T47D (cell line): ENCODE measurements around the gene WHAMM.
"Not testable (repeated sequence)": the region's sequence is repeated elsewhere in the genome, so short reads cannot be mapped to it uniquely, and the experiment has no call there.

Source experiments
- DNase-seq, 2 experiments: peaks; one replicate each; pipeline versions ENCODE4 v3.0.0 to v3.0.0-alpha.2; 2011 to 2012; ENCODE audit warnings: low read depth in 1 of 2, low spot score in 1 of 2
- JUND ChIP-seq: IDR thresholded peaks from 2 replicates; pipeline ENCODE4 v1.6.1; 2012; ENCODE audit warnings: low read depth
- in situ Hi-C: cut with HindIII; loops from 2 replicates; pipeline ENCODE4 v1.10.0; 2016; ENCODE audit warnings: low sequenced_read_pairs, low pct_unique_long_range_greater_than_20kb

The WHAMM gene

DNA sequence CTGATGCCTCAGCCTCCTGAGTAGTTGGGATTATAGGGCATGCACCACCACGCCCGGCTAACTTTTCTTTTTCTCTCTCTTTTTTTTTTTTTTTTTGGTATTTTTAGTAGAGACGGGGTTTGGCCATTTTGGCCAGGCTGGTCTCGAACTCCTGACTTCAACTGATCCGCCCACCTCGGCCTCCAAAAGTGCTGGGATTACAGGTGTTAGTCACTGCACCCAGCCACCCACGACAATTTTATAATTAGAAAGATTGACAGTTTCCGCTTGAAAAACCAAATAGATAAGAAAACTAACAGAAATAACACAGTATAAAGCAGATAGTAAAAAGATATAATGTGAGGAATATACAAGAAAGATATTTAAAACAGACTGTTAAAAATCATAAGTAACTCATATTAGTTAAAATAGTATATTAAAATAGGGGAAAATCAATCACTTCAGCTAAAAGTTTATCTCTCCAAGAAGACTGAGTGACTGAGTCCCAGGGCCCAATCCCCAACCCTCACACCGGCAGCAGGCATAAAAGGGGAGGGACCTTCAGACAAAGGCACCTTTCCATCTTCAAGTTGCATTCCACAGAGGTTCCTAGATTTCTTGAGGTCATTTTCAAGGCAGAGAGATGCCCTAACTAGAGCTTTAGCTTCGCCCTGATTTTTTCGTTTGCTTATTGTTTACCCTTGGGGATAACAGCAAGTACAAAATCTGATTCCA is 1.4 kb upstream of the WHAMM start:
- DNase-seq = no peak
- in situ Hi-C loops = no loop called here
- no peak for TF ChIP-seq JUND

GRCh38 chr15:82808634-82809041 is 790 bp upstream of the WHAMM start:
- no peak for DNase-seq
- no peak for TF ChIP-seq JUND
- in situ Hi-C loops = no loop called here

- in situ Hi-C loops = no loop called here
- no peak for TF ChIP-seq JUND
- DNase-seq = peak; percentile 7 to 68
These were observed 847 bp downstream of the WHAMM start for GRCh38 chr15:82810061-82810889.

DNA sequence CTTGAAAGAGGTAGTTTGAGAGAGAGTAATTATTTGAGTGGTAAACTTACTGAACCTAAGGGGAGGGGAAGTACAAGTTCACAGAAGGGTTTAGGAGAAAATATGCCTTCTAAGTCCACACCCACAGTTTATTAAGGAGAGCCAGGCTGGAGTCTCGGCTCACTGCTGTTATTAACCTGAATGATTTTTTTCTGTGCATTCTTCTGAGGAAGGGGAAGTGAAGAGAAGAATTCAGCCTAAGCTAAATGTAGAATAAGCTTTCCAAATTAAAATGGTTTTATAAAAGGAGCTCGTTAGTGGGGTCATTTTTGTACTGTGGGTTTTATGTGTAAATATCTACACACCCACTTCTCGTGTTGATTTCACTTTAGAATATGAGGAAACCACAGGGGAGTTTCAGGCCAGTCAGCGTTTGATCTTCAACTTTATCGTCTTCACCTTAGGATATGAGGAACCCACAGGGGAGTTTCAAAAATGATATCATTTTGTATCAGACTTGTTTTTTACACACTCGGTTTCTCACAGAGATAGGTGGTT is 1.5 kb downstream of the WHAMM start:
- in situ Hi-C loops = no loop called here
- DNase-seq = no peak
- TF ChIP-seq JUND = no peak

DNA sequence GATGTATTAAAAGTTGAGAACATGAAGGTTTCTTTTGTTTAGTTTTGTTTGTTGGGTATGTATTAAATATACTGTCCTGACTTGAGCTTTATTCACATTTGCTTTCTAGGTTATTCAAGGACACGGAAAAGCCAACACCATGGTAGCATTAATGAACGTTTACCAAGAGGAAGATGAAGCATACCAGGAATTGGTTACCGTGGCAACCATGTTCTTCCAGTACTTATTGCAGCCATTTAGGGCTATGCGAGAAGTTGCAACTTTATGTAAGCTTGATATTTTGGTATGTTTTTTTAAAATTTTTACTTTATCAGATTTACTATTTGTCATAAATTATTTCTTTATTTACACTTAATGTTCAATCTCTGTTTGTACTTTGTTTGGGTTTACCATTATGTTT is 3.6 kb downstream of the WHAMM start:
- no peak for TF ChIP-seq JUND
- in situ Hi-C loops = no loop called here
- no peak for DNase-seq

DNA sequence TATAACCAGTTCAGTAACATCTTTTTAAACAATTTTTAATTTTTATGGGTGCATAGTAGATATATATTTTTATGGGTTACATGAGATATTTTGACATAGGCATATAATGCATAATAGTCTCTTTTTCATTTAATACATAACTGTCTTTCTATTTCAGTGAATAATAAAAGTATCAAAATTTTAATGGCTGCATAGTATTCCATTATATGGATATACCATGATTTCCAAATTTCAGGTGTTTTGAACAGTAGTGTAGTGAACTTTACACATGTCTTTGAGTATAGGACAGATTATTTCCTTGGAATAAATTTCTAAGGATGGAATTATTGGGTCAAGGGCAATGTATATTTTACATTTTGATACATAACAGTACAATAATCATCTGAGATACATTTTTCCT is 10.7 kb downstream of the WHAMM start:
- DNase-seq = no peak
- in situ Hi-C loops = no loop called here
- no peak for TF ChIP-seq JUND

DNA sequence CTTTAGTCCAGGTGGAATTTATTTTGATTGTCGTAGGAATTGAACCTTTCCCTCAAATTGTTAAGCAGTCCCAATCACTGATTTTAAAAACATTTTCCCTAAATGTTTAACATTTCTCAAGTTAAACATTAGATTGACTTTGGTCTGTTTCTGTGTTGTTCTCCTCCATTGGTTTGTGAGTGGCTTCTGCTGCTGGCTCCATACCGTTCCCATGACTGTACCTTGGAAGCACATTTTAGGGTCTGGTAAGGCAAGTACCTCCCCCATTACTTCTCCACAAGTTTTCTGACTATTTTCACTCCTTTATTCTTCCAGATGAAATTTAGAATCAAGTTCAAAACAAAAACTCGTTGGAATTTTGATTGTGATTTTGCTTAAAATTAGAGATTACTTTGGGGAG is 12.0 kb downstream of the WHAMM start:
- in situ Hi-C loops, DNase-seq: not testable (repeated sequence)

- DNase-seq, in situ Hi-C loops: not testable (repeated sequence)
These were observed 12.4 kb downstream of the WHAMM start for GRCh38 chr15:82821851-82822250.

DNA sequence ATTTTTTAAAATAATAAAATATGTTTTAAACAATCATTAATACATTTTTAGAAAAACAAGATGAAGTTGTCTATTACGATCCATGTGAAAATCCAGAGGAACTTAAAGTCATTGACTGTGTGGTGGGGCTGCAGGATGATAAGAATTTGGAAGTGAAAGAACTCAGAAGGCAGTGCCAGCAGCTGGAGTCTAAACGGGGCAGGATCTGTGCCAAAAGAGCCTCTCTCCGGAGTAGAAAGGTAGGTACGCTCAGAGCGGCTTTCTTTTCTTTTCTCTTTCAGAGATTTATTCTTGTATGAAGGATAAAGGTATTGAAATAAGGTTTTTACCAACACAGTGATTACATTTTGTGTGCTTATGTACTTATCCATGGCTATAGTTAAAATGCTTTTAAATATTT is 13.6 kb downstream of the WHAMM start:
- in situ Hi-C loops = no loop called here
- TF ChIP-seq JUND = no peak
- no peak for DNase-seq

DNA sequence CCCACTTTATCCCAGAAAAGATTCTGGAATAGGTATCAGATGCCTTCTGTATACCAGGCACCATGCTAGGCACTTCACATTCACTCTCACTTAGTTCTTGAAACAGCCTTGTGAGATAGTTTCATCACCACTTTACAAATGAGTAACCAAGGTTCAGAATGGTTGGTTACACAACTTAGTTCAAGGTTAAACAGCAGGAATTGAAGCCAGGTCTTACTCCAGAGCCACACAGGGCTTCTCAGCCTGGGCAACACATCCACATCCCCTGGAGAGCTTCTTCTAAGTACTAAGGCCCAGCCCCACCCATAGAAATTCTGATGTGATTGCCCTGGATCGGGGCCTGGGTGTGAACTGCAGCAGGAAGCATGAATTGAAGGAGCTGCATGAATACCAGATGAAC is 18.6 kb downstream of the WHAMM start:
- no peak for DNase-seq
- no peak for TF ChIP-seq JUND
- in situ Hi-C loops = no loop called here

DNA sequence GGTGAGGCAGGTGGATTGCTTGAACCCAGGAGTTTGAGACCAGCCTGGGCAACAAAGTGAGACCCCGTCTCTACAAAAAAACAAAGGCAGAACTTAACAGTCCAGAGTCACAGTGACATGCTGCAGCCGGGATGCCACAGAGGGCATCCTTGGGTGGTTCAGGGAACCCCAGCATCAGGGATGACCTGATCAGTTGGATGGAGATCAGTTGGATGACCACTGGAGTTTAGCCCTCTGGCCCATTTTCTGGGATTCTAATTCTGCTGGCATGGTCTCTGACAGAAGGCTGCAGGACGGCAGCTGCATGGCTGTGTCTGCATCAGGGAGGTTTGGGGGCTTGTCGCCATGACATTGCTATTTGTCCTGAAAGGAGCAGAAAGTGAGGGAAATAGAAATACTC is 19.8 kb downstream of the WHAMM start:
- in situ Hi-C loops = no loop called here
- DNase-seq = no peak
- no peak for TF ChIP-seq JUND

- no peak for TF ChIP-seq JUND
- no peak for DNase-seq
- in situ Hi-C loops = no loop called here
These were observed 21.2 kb downstream of the WHAMM start for GRCh38 chr15:82830427-82831173.
